Activated naive CD8-positive, alpha-beta T cell treated with anti-CD3 and anti-CD28 coated beads, Interleukin-2, amount 10 ng/mL, durations not matched to agents 7 days and 5 days (primary cell): ENCODE results near the gene CTTN. TPM values are rescaled to one million over a fixed set of nuclear protein-coding genes. Genes with fewer than 3 reads are reported as not detected.

Source experiments
- ATAC-seq: fragments of 150-1000 bp; cut with Tn5 transposase; one replicate; pipeline ENCODE4 v1.10.0; 2021; ENCODE audit warnings: low read depth, moderate library complexity
- POLR2A ChIA-PET: fragments of 350-600 bp; sonication (Branson Sonifier 250); formaldehyde crosslinking; loops from one replicate; lab custom pipeline; 2021; ENCODE audit warnings: antibody characterized with exemption; lab: Charles Lee
- DNase-seq: peaks from one replicate; pipeline ENCODE4 v3.0.0; 2021
- H3K27ac Mint-ChIP-seq: one replicate; pipeline ENCODE4 v1.8.0; 2022; ENCODE audit warnings: mild to moderate bottlenecking, mixed read lengths
- H3K27me3 Mint-ChIP-seq: one replicate; pipeline ENCODE4 v1.8.0; 2022; ENCODE audit warnings: mild to moderate bottlenecking, moderate library complexity, mixed read lengths
- H3K36me3 Mint-ChIP-seq: one replicate; pipeline ENCODE4 v1.8.0; 2021; ENCODE audit warnings: mild to moderate bottlenecking, mixed read lengths
- H3K4me1 Mint-ChIP-seq: one replicate; pipeline ENCODE4 v1.8.0; 2021; ENCODE audit warnings: mixed read lengths
- H3K4me3 Mint-ChIP-seq: one replicate; pipeline ENCODE4 v1.8.0; 2022; ENCODE audit warnings: mild to moderate bottlenecking, moderate library complexity, mixed read lengths
- H3K9me3 Mint-ChIP-seq: one replicate; pipeline ENCODE4 v1.8.0; 2021; ENCODE audit warnings: mixed read lengths
- total RNA-seq, 2 experiments: library from RNA; stranded (reverse); gene quantifications; one replicate each; pipeline ENCODE4 v1.2.3, GENCODE V29; 2021

The CTTN gene
- total RNA-seq, 2 experiments from 2014 or later = 0.14 to 0.61 TPM

DNA sequence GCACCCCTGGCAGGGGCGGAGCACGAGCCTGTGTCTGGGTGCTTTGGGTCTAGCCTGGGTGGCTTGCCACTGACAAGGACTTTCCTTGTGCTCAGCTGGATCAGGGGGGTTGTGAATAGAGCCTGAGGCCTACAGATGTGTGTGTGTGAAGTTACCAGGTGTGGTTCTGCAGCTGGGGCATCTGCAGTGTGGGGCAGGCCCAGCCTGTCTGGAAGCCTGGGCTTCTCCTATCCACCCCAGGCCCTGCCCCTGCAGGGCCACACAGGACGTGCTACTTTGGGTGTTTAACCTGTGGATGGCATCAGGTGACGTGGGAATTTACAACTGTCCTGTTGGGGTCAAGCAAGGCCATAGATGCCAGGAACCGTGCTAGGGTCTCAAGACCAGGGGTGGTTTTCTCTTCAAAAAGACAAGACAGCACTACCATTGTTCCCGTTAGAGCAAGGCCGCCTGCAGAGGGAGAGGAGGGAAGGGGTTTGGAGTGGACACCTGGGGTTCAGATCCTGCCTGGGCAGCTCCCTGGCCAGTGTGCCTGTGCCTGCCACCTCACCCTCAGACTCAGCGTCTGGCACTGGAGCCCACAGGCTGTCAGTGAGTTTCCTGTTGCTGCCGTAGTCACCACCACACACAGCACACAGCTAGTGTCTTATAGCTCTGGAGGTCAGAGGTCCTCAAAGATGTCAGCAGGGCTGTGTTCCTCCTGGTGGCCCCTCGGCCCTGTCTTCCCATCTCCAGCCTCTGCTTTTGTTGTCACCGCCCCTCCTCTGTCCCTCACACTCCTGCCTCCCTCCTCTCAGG is 31.6 kb downstream of the CTTN start:
- Mint-ChIP-seq H3K36me3 (no peaks in the 10 kb centered on the region), H3K27ac (no peak overlapping the region), H3K9me3 (no peaks in the 10 kb centered on the region), H3K27me3 (peaks cover under 1% of the 10 kb centered on the region), H3K4me1 (no peaks in the 10 kb centered on the region), H3K4me3 (no peak overlapping the region)
- POLR2A ChIA-PET = no interaction called here
- ATAC-seq = no peak
- no peak for DNase-seq

- Mint-ChIP-seq H3K36me3 (no peaks in the 10 kb centered on the region), H3K27me3 (peaks cover 2% of the 10 kb centered on the region), H3K9me3 (no peaks in the 10 kb centered on the region), H3K27ac (no peak overlapping the region), H3K4me1 (no peaks in the 10 kb centered on the region), H3K4me3 (no peak overlapping the region)
- POLR2A ChIA-PET = no interaction called here
- DNase-seq (no peak), ATAC-seq (no peak)
These were observed 32.6 kb downstream of the CTTN start for GRCh38 chr11:70430671-70431574.

DNA sequence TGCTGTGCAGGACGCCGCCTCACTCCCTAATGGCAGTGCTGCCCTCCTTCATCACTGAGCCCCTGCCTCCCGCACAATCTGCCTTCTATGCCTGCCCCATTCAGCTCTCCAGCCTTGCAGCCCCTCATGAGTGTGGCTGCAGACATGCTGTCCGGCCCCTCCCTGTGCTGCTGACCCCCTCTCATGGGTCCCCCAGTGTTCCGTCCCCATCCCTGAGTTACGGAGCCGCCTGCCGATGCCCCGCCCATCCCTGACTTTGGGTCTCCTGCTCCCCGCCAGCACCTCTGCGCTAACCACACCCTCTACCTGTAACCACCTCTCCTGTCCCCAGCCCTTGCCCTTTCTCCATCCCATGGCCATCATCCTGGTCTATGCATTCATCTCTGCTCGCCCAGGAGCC is 33.3 kb downstream of the CTTN start:
- no peak overlapping the region for H3K4me3 Mint-ChIP-seq
- no peaks in the 10 kb centered on the region for H3K9me3 Mint-ChIP-seq
- DNase-seq (no peak), ATAC-seq (no peak)
- no peaks in the 10 kb centered on the region for H3K4me1 Mint-ChIP-seq
- POLR2A ChIA-PET = no interaction called here
- H3K27me3 Mint-ChIP-seq = peaks cover 2% of the 10 kb centered on the region
- H3K27ac Mint-ChIP-seq = no peak overlapping the region
- H3K36me3 Mint-ChIP-seq = no peaks in the 10 kb centered on the region

DNA sequence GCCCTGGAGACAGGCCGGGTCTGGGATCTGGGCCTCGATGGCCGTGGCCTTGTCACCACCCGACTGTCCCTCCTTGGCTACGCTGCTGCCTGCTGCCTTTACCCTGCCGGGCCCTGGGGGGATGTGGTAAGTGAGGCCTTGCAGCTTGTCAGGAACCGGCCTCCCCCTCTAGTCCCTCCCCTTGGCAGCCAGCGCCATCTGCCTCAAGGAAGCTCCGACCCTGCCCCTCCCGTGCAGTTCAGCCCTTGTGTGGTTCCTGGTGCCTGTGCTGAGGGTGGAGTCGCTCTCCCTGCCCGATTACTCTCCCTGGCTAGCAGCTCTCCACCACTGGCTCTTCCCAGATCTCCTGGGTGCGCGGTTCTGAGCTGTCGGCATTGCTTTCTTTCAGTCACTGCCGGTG is 33.7 kb downstream of the CTTN start:
- no peak for ATAC-seq
- no peak overlapping the region for H3K4me3 Mint-ChIP-seq
- no peak overlapping the region for H3K27ac Mint-ChIP-seq
- H3K36me3 Mint-ChIP-seq = no peaks in the 10 kb centered on the region
- POLR2A ChIA-PET = no interaction called here
- no peaks in the 10 kb centered on the region for H3K9me3 Mint-ChIP-seq
- peaks cover 2% of the 10 kb centered on the region for H3K27me3 Mint-ChIP-seq
- DNase-seq = no peak
- no peaks in the 10 kb centered on the region for H3K4me1 Mint-ChIP-seq

GRCh38 chr11:70432580-70432979 is 34.3 kb downstream of the CTTN start:
- no peak overlapping the region for H3K27ac Mint-ChIP-seq
- DNase-seq = no peak
- no peaks in the 10 kb centered on the region for H3K4me1 Mint-ChIP-seq
- no peaks in the 10 kb centered on the region for H3K36me3 Mint-ChIP-seq
- ATAC-seq = no peak
- no peaks in the 10 kb centered on the region for H3K9me3 Mint-ChIP-seq
- POLR2A ChIA-PET = no interaction called here
- H3K4me3 Mint-ChIP-seq = no peak overlapping the region
- H3K27me3 Mint-ChIP-seq = peaks cover 2% of the 10 kb centered on the region

- DNase-seq = no peak
- H3K9me3 Mint-ChIP-seq = no peaks in the 10 kb centered on the region
- H3K27ac Mint-ChIP-seq = no peak overlapping the region
- H3K4me1 Mint-ChIP-seq = no peaks in the 10 kb centered on the region
- H3K27me3 Mint-ChIP-seq = peaks cover 2% of the 10 kb centered on the region
- no peak overlapping the region for H3K4me3 Mint-ChIP-seq
- ATAC-seq = no peak
- POLR2A ChIA-PET = no interaction called here
- no peaks in the 10 kb centered on the region for H3K36me3 Mint-ChIP-seq
These were observed 34.7 kb downstream of the CTTN start for GRCh38 chr11:70433038-70433437.

DNA sequence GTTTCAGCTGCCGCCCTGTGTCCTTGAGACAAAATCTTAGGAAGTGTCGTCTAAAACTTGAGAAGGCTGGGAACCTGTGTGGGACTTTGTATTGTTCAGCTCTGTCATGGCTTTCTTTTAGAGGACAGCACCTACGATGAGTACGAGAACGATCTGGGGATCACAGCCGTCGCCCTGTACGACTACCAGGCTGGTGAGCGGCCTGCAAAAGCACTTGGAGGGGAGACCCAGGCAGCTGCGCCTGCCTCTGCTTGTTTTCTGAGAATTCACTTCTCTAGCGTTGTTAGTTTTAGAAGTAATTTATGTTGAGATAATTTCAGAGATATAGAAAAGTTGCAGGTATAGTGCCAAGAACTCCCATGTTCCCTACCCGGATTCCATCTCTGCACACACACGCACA is 35.2 kb downstream of the CTTN start:
- H3K36me3 Mint-ChIP-seq = no peaks in the 10 kb centered on the region

GRCh38 chr11:70433966-70434812 is 35.9 kb downstream of the CTTN start:
- no peak for DNase-seq
- no peaks in the 10 kb centered on the region for H3K36me3 Mint-ChIP-seq
- H3K4me1 Mint-ChIP-seq = no peaks in the 10 kb centered on the region
- no peak overlapping the region for H3K4me3 Mint-ChIP-seq
- H3K9me3 Mint-ChIP-seq = no peaks in the 10 kb centered on the region
- POLR2A ChIA-PET = no interaction called here
- H3K27me3 Mint-ChIP-seq = peaks cover 2% of the 10 kb centered on the region
- no peak for ATAC-seq
- no peak overlapping the region for H3K27ac Mint-ChIP-seq

More for the DNA sequence above, 35.2 kb downstream of the CTTN start:
- Mint-ChIP-seq H3K4me3 (no peak overlapping the region), H3K27me3 (peaks cover 2% of the 10 kb centered on the region), H3K27ac (no peak overlapping the region), H3K9me3 (no peaks in the 10 kb centered on the region), H3K4me1 (no peaks in the 10 kb centered on the region)
- POLR2A ChIA-PET = no interaction called here
- DNase-seq (no peak), ATAC-seq (no peak)

DNA sequence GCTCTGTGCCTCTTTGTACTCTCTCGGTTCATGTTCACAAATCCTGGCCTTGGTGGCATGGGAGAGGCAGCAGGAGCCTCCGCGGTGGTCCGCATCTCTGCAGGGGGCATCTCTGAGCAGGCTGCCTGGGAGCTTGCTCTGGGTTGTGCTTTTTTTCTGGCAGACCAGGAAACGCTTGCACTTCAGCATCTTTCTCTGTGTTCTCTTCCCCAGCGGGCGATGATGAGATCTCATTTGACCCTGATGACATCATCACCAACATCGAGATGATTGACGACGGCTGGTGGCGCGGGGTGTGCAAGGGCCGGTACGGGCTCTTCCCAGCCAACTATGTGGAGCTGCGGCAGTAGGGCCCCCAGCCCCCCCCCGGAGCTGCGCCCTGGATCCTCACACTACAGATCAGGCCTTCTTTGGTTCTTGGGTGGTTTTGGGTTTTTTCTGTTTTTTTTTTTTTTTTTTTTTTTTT is 36.5 kb downstream of the CTTN start:
- Mint-ChIP-seq H3K4me3 (no peak overlapping the region), H3K36me3 (no peaks in the 10 kb centered on the region), H3K9me3 (no peaks in the 10 kb centered on the region), H3K4me1 (no peaks in the 10 kb centered on the region), H3K27me3 (peaks cover 4% of the 10 kb centered on the region), H3K27ac (no peak overlapping the region)
- DNase-seq (no peak), ATAC-seq (no peak)
- POLR2A ChIA-PET = interaction anchor here (0.7 kb wide), 1 partner anchor 141 kb away, joined by 5 read pairs; no protein-coding TSS in a partner anchor

GRCh38 chr11:70435361-70435760 is 37.0 kb downstream of the CTTN start:
- POLR2A ChIA-PET = interaction anchor here (0.7 kb wide), 1 partner anchor 142 kb away, joined by 5 read pairs; no protein-coding TSS in a partner anchor
- Mint-ChIP-seq H3K27me3 (peaks cover 8% of the 10 kb centered on the region), H3K4me3 (no peak overlapping the region), H3K27ac (no peak overlapping the region), H3K9me3 (no peaks in the 10 kb centered on the region), H3K36me3 (no peaks in the 10 kb centered on the region), H3K4me1 (no peaks in the 10 kb centered on the region)
- no peak for DNase-seq
- ATAC-seq = no peak

DNA sequence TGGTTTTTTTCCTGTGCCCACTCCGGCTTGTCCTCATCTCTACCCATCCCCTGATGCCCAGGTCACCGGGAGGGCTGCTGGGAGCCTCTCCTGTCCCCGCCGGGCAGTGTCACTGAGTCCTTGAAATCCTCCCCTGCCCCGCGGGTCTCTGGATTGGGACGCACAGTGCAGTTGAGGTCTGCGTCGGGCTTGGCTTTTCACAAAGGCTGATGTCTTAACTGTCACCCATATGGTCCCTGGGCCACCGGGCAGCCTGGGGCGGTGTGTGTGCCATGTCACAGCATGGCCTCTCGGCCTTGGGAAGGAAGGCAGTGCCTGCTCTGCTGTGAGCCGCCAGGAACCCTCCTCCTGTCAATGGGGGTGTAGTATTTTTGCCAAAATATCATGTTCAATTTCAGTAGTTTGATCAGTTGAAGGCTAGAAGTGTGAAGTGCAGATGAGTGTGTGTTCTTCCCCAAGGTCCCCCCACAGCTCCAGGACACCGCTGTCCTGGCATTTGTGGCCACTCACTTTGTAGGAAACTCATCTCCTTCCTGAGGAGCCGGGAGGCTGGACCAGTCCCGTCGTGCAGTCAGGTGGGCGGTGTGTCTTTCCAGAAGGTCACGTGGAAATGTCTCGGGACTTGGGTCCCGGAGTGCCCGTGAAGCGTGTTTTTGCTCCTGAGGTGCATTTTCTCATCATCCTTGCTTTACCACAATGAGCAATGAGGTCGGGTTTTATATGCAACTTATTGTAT is 37.6 kb downstream of the CTTN start:
- H3K27ac Mint-ChIP-seq = no peak overlapping the region
- DNase-seq = no peak
- H3K9me3 Mint-ChIP-seq = no peaks in the 10 kb centered on the region
- H3K4me3 Mint-ChIP-seq = no peak overlapping the region
- POLR2A ChIA-PET = interaction anchor here (0.7 kb wide), 1 partner anchor 142 kb away, joined by 5 read pairs; no protein-coding TSS in a partner anchor
- peaks cover 8% of the 10 kb centered on the region for H3K27me3 Mint-ChIP-seq
- no peak for ATAC-seq
- no peaks in the 10 kb centered on the region for H3K36me3 Mint-ChIP-seq
- H3K4me1 Mint-ChIP-seq = no peaks in the 10 kb centered on the region

- Mint-ChIP-seq H3K27ac (no peak overlapping the region), H3K27me3 (peaks cover 8% of the 10 kb centered on the region), H3K9me3 (no peaks in the 10 kb centered on the region), H3K36me3 (no peaks in the 10 kb centered on the region), H3K4me1 (no peaks in the 10 kb centered on the region), H3K4me3 (no peak overlapping the region)
- POLR2A ChIA-PET = no interaction called here
- ATAC-seq (no peak), DNase-seq (no peak)
These were observed 38.2 kb downstream of the CTTN start for GRCh38 chr11:70436501-70436860.
